ENCODE data around the gene AQP9.
"Not testable (repeated sequence)": the region's sequence is repeated elsewhere in the genome, so short reads cannot be mapped to it uniquely, and the experiment has no call there.

AQP9 gene

GRCh38 chr15:58110999-58111717, 27.0 kb upstream of the AQP9 start:
- in situ Hi-C loops (cut with MboI; ENCODE audit: low pct_unique_long_range_greater_than_20kb, low sequenced_read_pairs, unreplicated experiment) = no loop called here
- no peak for TF ChIP-seq CTCF (IDR thresholded peaks at IDR 0.05; ENCODE audit: extremely low read depth, insufficient read depth, missing control alignments)
- DNase-seq (ENCODE audit: low spot score) = no peak

- no peak for TF ChIP-seq CTCF (IDR thresholded peaks at IDR 0.05; ENCODE audit: extremely low read depth, insufficient read depth, missing control alignments)
- DNase-seq (ENCODE audit: low spot score) = no peak
- in situ Hi-C loops (cut with MboI; ENCODE audit: low pct_unique_long_range_greater_than_20kb, low sequenced_read_pairs, unreplicated experiment) = no loop called here
These were observed 26.5 kb upstream of the AQP9 start for GRCh38 chr15:58111718-58112104.

GRCh38 chr15:58113358-58113757, 24.8 kb upstream of the AQP9 start:
- in situ Hi-C loops (cut with MboI; ENCODE audit: low pct_unique_long_range_greater_than_20kb, low sequenced_read_pairs, unreplicated experiment); DNase-seq (ENCODE audit: low spot score): not testable (repeated sequence)

GRCh38 chr15:58114388-58114787, 23.8 kb upstream of the AQP9 start:
- TF ChIP-seq CTCF (IDR thresholded peaks at IDR 0.05; ENCODE audit: extremely low read depth, insufficient read depth, missing control alignments) = no peak
- no peak for DNase-seq (ENCODE audit: low spot score)
- in situ Hi-C loops (cut with MboI; ENCODE audit: low pct_unique_long_range_greater_than_20kb, low sequenced_read_pairs, unreplicated experiment) = no loop called here

- no peak for TF ChIP-seq CTCF (IDR thresholded peaks at IDR 0.05; ENCODE audit: extremely low read depth, insufficient read depth, missing control alignments)
- in situ Hi-C loops (cut with MboI; ENCODE audit: low pct_unique_long_range_greater_than_20kb, low sequenced_read_pairs, unreplicated experiment) = no loop called here
- no peak for DNase-seq (ENCODE audit: low spot score)
These were observed 23.4 kb upstream of the AQP9 start for GRCh38 chr15:58114812-58115211.

GRCh38 chr15:58115692-58116091, 22.5 kb upstream of the AQP9 start:
- in situ Hi-C loops (cut with MboI; ENCODE audit: low pct_unique_long_range_greater_than_20kb, low sequenced_read_pairs, unreplicated experiment) = no loop called here
- no peak for TF ChIP-seq CTCF (IDR thresholded peaks at IDR 0.05; ENCODE audit: extremely low read depth, insufficient read depth, missing control alignments)
- no peak for DNase-seq (ENCODE audit: low spot score)

- no peak for DNase-seq (ENCODE audit: low spot score)
- in situ Hi-C loops (cut with MboI; ENCODE audit: low pct_unique_long_range_greater_than_20kb, low sequenced_read_pairs, unreplicated experiment) = no loop called here
- no peak for TF ChIP-seq CTCF (IDR thresholded peaks at IDR 0.05; ENCODE audit: extremely low read depth, insufficient read depth, missing control alignments)
These were observed 20.6 kb upstream of the AQP9 start for GRCh38 chr15:58117619-58118018.
